LoVo (cell line): ENCODE results near the gene MPP2.
"Not testable (repeated sequence)": the region's sequence is repeated elsewhere in the genome, so short reads cannot be mapped to it uniquely, and the experiment has no call there.

ENCODE experiments used
- DNase-seq: peaks from one replicate; pipeline ENCODE4 v3.0.0-alpha.2; 2016; ENCODE audit warnings: low spot score

Gene MPP2

DNA sequence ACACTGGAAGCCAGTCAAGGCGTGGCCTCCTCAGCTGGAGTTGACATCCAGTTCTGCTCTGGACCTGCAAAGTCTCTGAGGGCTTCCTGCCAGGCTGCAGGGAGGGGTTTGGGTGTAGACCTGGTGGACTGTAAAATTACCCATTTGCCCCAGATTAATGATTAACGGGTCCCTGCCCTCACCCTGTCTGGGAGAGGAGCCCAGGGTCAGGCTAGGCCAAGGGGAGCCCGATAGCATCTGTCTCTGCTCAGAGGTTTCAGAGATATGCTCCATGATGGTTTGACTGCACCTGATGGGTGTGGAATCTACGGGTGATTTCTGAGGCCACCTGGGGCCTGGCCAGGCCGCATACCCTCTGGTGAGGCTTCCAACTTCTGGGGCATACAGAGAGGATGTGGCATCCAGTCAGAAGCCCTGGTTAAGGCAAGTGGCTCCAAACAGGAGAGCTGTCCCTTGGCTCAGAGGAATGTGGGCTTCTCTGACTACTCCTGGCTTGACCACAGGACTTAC is 23.8 kb upstream of the MPP2 start:
- DNase-seq, result peak; percentile 77

GRCh38 chr17:43928609-43929008 is 21.3 kb upstream of the MPP2 start:
- no peak for DNase-seq

DNA sequence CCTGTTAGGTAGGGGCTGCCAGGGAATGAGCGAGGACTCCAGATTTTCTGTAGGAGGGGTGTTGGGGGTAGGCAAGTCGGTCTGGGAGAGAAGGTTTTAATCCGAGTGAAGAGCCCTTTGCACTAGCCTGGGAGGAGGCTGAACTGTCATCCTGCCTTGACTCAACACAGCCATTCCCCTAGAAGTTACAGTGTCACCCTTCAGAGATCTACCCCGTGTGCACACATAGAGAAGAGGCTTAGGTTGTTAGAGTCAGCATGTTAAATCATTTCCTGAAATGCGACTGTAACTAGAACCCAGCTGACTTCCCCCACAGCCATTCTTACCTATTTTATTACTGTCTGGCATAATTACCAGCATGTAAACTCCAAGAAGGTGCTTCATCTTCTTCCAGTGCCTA is 20.6 kb upstream of the MPP2 start:
- DNase-seq, result not testable (repeated sequence)

DNA sequence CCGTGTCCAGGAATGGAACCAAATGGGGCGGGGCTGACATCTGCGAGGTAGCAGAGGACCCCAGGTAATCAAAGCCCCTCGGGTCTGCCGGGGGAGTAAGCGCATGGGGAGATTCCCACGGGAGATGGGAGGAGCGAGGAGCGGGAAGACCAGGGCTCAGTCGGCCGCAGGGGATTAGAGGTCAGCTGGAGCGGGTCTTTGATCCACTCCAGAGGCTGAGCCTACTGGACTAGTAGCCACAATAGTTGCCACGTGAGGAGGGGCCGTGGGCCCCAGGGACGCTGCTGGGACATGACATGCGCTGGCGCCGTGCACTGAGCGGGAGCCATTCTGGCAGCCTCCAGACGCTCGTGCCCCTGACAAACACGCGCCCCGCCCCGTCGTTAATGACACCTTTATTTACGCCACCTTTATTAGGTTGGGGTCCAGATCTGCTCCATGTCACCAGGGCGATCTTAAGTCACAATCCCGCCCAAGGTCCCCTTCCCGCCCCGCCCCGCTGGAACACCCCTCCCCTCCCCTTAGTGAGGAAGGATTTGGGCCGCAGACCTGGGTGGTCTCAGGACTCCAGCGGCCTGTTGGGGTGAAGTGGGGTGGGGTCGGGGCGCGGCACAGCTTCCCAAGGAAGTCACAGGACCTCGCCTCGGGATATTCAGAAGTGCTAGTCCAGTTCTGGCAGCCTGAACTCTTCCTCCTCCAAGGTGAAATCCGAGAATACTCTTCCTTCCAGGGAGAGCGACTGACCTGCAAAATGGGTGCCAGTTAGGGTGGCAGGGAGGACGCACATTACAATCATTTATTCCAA is 19.9 kb upstream of the MPP2 start:
- no peak for DNase-seq

DNA sequence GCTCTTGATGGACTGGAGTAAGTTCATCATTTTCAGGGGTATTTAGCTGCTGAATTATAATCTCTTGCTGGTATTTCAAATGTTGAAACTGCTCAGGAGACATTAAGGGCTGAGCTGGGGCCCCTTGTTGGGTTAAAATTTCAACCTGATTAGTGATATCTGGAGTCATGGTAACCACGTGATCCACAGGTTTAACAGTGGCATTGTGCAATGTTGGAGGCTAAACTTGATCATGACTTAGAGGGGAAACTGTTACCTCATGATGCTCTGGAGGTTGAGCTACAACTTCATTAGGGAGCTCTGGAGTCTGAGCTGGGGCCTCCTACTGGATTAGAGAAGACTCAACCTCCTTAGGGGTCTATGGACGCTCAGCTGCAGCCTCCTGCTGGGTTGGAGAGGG is 17.2 kb upstream of the MPP2 start:
- no peak for DNase-seq

DNA sequence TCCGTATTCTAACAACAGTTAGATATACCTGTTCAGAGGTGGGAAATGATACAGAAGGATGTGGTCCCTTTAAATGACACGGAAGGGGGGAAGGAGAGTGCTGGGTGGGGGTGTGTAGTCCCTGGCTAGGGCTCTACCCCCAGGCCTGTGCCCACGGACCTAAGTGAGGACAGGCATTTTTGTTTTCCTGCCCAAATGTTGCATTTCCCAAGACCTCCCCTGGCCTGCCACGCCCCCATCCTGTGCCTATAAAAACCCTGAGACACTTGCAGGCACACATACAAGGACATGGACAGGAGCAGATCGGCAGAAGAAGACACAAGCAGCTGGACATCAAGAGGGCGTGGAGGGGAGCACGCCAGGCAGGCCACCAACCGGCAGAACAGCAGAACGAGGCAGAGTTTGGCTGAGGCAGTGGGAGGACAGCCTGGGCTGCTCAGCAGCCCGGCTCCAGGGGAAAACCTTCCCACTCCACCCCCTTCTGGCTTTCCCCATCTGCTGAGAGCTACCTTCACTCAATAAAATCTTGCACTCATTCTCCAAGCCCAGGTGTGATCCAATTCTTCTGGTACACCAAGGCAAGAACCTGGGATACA is 13.3 kb upstream of the MPP2 start:
- no peak for DNase-seq

GRCh38 chr17:43918026-43918389 is 10.7 kb upstream of the MPP2 start:
- DNase-seq, result no peak

DNA sequence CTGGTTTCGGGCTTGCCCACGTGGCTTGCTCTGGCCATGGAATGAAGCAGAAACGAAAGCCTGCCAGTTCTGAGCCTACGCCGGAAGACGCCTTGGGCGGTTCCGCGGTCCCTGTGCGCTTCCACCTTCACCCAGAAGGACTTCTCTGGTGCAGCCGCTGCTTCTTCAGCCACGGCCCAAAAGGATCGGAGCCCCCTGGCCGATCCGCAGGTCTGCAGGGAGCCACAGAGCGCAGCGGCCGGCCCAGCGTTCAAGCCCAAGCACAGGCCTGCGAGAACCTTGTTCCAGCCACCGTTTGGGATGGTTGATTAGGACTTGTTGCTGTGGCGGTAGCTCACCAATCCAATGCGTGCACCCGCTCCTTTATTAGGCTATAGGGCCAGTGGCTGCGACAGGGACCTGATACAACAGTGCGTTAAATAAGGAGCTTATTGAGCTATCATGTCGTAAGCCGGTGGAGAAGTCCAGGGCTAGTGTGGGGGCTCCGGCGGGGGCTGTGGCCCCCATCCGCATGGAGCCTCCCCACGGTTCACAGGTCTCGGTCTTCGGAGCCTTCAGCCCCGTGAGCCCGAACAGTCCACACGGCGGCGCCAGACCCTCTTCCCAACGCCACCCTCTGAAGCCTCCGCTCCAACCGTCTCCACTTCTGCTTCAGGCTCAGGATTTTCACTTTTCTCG is 10.2 kb upstream of the MPP2 start:
- DNase-seq, result no peak

- no peak for DNase-seq
Measured at GRCh38 chr17:43917016-43917347, 9.6 kb upstream of the MPP2 start.

DNA sequence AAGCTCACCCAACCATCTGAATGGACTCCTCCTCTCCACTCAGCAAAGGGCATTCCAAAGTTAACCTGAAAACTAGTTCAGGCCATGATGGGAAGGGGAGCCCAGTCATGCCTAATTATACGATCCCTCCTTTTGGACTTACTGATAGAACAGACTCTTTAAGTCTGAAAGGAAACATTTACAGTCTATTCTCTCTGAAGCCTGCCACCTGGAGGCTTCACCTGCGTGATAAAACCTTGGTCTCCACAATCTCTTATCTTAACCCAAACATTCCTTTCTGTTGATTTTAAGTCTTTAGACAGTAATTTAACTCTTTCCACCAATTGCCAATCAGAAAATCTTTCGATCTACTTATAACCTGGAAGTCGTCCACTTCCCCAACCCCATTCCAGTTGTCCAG is 9.0 kb upstream of the MPP2 start:
- DNase-seq, result no peak

DNA sequence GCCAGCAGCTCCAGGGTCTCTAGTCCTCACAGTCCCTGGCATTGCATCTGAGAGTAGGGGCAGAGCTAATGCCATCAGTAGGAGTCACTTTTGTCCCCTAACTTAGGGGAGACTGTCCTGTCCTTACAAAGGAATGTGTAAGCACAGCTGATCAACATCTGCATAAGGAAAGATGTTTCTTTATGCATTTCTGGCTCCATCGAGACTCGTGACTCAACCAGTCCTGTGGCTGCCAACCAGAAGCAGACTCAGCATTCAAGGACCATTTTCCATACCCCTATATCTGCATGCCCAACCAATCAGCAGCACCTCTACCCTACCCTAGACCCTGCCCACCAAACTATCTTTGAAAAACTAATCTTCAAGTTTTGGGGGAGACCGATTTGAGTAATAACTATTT is 8.2 kb upstream of the MPP2 start:
- DNase-seq, result no peak

- no peak for DNase-seq
Measured at GRCh38 chr17:43914451-43914850, 7.1 kb upstream of the MPP2 start.

DNA sequence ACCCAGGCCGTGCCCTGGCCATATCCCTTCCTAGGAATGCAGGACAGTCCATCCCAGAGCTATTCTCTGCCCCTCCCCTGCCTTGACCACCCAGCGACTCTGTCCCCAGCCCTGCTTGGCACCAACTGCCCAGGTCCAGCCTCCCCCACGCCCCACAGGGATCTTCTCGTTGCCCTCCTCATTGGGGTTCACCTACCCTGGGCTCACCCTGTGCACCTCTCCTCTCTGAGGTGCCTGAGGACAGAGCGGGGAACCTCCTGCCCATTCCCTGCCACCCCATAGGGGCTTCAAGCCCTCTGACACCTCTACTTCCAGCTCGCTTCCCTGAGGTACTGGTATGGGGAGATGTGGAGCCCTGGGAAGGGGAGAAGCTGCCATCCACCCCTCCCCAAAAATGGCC is 6.2 kb upstream of the MPP2 start:
- DNase-seq, result no peak

GRCh38 chr17:43912635-43913304 is 5.4 kb upstream of the MPP2 start:
- DNase-seq, result no peak

GRCh38 chr17:43911904-43912303 is 4.6 kb upstream of the MPP2 start:
- DNase-seq, result no peak

DNA sequence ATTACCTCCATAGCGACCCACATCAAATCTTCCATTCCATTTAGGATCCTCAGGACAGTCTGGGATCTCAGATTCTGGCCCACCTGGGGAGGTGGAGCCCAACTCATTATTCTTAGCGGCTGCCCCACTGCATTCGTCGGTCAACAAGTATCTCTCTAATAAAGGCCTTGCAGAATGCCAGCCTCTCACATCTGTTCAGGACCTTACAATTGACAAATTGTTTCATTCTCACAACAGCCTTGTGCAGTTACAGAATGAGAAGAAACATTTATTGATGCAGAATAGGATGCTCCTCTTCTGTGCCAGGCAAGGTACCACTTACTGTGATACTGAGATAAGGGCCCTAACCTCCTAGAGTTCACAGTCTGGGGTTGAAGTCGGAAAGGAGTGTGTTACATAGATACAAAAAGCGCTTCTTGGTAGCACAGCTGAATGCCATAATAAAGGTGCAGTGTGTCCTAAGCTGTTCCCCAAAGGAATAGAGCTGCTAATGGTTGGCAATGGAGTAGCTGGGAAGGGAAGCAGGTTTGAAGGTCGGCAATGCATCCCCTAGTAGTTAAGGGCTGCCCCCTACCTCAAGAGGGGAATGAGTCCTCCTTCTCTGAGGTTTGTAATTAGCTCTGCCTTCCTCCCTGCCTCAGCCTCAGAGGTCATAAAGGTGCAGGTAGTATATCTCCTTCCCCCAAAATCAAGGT is 2.3 kb upstream of the MPP2 start:
- no peak for DNase-seq

GRCh38 chr17:43907998-43908721 is 824 bp upstream of the MPP2 start:
- DNase-seq, result peak; percentile 18

- DNase-seq, result no peak
Measured at GRCh38 chr17:43906951-43907424, 348 bp downstream of the MPP2 start.

DNA sequence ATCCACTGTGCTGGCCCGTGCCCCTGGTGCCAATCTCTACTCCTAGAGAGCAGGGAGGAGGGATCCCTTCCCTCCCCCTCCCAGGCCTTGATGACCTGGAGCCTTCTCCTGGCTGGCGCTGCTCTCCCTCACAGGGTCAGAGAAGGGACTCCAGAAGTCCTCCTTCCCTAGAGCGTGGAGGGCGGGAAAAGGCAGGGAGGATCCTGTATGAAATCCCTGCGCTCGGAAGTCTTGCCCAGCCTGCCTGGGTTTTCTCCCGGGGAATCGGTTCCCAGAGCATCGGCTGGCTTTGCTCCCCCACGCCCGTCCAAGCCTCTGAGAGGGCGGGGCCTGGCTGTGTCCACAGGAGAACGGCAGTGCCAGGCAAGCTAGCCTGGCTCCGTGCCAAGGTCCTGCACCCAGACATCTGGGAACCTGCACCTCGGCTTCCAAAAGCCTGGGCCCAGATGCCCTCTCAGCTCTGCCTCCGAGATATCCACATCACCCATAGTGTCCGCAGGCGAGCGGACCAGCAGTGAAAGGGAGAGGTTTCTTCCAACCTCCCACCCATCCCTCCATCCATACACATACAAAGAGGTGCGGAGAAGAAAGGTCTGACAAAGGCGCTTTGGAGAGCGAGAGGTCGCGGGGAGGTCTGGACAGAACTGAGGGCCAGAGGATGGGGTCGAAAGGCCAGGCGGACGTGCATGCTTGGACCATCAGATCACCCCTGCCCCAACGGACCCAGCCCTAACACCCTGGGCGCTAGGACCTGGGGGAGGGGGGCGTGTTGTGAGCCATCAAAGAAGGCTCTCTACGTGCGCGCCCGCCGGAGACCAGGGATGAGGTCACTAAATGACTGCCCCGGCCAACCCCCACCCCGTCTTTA is 1.1 kb downstream of the MPP2 start:
- DNase-seq, result no peak

DNA sequence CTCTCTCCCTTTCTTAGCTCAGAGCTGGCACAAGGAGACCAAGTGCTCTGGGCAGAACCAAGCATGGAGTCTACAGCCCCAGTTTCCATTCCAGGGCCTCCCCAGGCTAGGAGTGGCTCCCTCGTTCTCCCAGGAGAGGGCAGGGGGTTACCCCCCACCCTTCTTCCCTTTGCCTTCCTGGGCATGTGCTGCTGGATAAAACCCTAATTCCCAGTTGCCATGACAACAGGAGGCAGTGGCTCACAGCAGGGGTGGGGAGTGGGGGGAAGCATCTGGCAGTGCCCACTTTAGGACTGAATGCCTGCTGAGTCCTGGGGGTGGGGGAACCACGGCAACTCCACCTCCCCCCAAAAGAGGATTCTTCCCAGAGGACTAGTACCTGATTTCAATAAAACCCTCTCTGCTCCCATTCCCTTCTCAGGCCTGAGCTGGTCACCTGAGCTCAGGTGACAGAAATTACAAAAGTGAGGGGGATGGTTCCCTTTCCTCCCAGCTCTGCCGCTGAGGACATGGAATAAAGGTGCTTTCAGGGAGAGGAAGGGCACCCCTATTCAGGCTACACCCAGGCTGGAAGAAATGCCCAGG is 1.8 kb downstream of the MPP2 start:
- no peak for DNase-seq
